HepG2 (cell line): Measurements from ENCODE around the gene PIK3C2B. TPM values are rescaled to one million over a fixed set of nuclear protein-coding genes. Genes with fewer than 3 reads are reported as not detected.

ENCODE experiments used
- ARHGAP35 ChIP-seq: sonication (generic); formaldehyde crosslinking; IDR thresholded peaks from 2 replicates; pipeline ENCODE4 v1.9.0; 2022; ENCODE audit warnings: mild to moderate bottlenecking, inconsistent platforms, moderate library complexity, missing genetic modification reagents, borderline replicate concordance
- CCDC6 ChIP-seq: sonication (generic); formaldehyde crosslinking; IDR thresholded peaks from 2 replicates; pipeline ENCODE4 v1.8.1; 2022; ENCODE audit warnings: mild to moderate bottlenecking, missing genetic modification reagents, moderate library complexity
- DNMT1 ChIP-seq: sonication (generic); formaldehyde crosslinking; IDR thresholded peaks from 2 replicates; pipeline ENCODE4 v1.5.1; 2020; ENCODE audit warnings: mild to moderate bottlenecking, missing genetic modification reagents
- HOXA5 ChIP-seq: sonication (generic); formaldehyde crosslinking; IDR thresholded peaks from 2 replicates; pipeline ENCODE4 v1.4.0; 2020; ENCODE audit warnings: missing genetic modification reagents
- KDM5A ChIP-seq: fragments of 200-600 bp; sonication (generic); IDR thresholded peaks from 2 replicates; pipeline ENCODE4 v1.7.0; 2018; ENCODE audit warnings: antibody characterized with exemption, mild to moderate bottlenecking, low read length, borderline replicate concordance
- MED8 ChIP-seq: sonication (generic); formaldehyde crosslinking; IDR thresholded peaks from 2 replicates; pipeline ENCODE4 v1.8.1; 2023; ENCODE audit warnings: mild to moderate bottlenecking, missing genetic modification reagents; ENCODE audit not compliant: insufficient replicate concordance
- ONECUT2 ChIP-seq: sonication (generic); formaldehyde crosslinking; IDR thresholded peaks from 2 replicates; pipeline ENCODE4 v1.4.0; 2020; ENCODE audit warnings: missing genetic modification reagents
- SNAI1 ChIP-seq: sonication (generic); formaldehyde crosslinking; IDR thresholded peaks from 2 replicates; pipeline ENCODE4 v1.5.0; 2020; ENCODE audit warnings: mild to moderate bottlenecking, missing genetic modification reagents, borderline replicate concordance
- SP5 ChIP-seq: IDR thresholded peaks from 2 replicates; pipeline ENCODE4 v1.6.1; 2016; ENCODE audit warnings: low read depth, borderline replicate concordance
- TARDBP ChIP-seq: sonication (generic); formaldehyde crosslinking; IDR thresholded peaks from 2 replicates; pipeline ENCODE4 v1.8.0; 2022; ENCODE audit warnings: mild to moderate bottlenecking, missing genetic modification reagents
- XRCC5 ChIP-seq: fragments of 200-400 bp; formaldehyde crosslinking; optimal IDR thresholded peaks from 2 replicates; pipeline ENCODE3; 2017; ENCODE audit warnings: mild to moderate bottlenecking, low read length
- ZKSCAN5 ChIP-seq: sonication (generic); formaldehyde crosslinking; IDR thresholded peaks from 2 replicates; pipeline ENCODE4 v1.5.1; 2020; ENCODE audit warnings: mild to moderate bottlenecking, missing genetic modification reagents
- ZNF12 ChIP-seq: sonication (generic); formaldehyde crosslinking; IDR thresholded peaks from 2 replicates; pipeline ENCODE4 v1.5.0; 2020; ENCODE audit warnings: missing genetic modification reagents
- ZNF124 ChIP-seq: sonication (generic); formaldehyde crosslinking; IDR thresholded peaks from 2 replicates; pipeline ENCODE4 v1.4.0; 2020; ENCODE audit warnings: missing genetic modification reagents
- ZNF337 ChIP-seq: sonication (generic); formaldehyde crosslinking; IDR thresholded peaks from 2 replicates; pipeline ENCODE4 v1.5.1; 2020; ENCODE audit warnings: missing genetic modification reagents, low read depth, mild to moderate bottlenecking, borderline replicate concordance
- ZNF430 ChIP-seq: sonication (generic); formaldehyde crosslinking; IDR thresholded peaks from 2 replicates; pipeline ENCODE4 v1.9.0; 2021; ENCODE audit warnings: mild to moderate bottlenecking, missing genetic modification reagents
- ZNF484 ChIP-seq: sonication (generic); formaldehyde crosslinking; IDR thresholded peaks from 2 replicates; pipeline ENCODE4 v1.5.1; 2020; ENCODE audit warnings: mild to moderate bottlenecking, low read depth, missing genetic modification reagents, borderline replicate concordance
- ZNF543 ChIP-seq: sonication (generic); formaldehyde crosslinking; IDR thresholded peaks from 2 replicates; pipeline ENCODE4 v1.4.0; 2020; ENCODE audit warnings: mild to moderate bottlenecking, missing genetic modification reagents
- ZNF547 ChIP-seq: sonication (generic); formaldehyde crosslinking; IDR thresholded peaks from 2 replicates; pipeline ENCODE4 v1.5.1; 2020; ENCODE audit warnings: mild to moderate bottlenecking, missing genetic modification reagents
- ZNF567 ChIP-seq: sonication (generic); formaldehyde crosslinking; IDR thresholded peaks from 2 replicates; pipeline ENCODE4 v1.8.1; 2023; ENCODE audit warnings: mild to moderate bottlenecking, missing genetic modification reagents, borderline replicate concordance
- ZNF616 ChIP-seq: sonication (generic); formaldehyde crosslinking; IDR thresholded peaks from 2 replicates; pipeline ENCODE4 v1.5.0; 2020; ENCODE audit warnings: low read depth, mild to moderate bottlenecking, missing genetic modification reagents
- polyA plus RNA-seq, 8 experiments: library from polyadenylated mRNA; depleted of rRNA in 3 of 8; stranded (reverse) in 7 of 8; unstranded in 1 of 8; fragments of >200 nt; fragmentation: Illumina TruSeq in 4 of 8; extraction: Trizol in 4 of 8; gene quantifications; 2 replicates each; pipeline versions ENCODE4 v1.2.1 to v1.2.3, GENCODE V29; 2011 to 2016; ENCODE audit warnings: low read depth in 4 of 8, missing spikeins in 1 of 8, mixed read lengths in 1 of 8; ENCODE audit not compliant: insufficient read depth in 1 of 8
- total RNA-seq, 5 experiments: library from RNA; depleted of rRNA; stranded (reverse); fragments of >200 nt; fragmentation: Illumina TruSeq; extraction: Trizol; gene quantifications; 2 replicates each; pipeline ENCODE4 v1.2.3, GENCODE V29; 2016; ENCODE audit warnings: low read depth in 1 of 5
- TF ChIP-seq, protein P1 (sequence below): sonication (generic); formaldehyde crosslinking; conservative IDR thresholded peaks from 2 replicates; pipeline ENCODE4 v1.4.0; 2020; ENCODE audit warnings: missing genetic modification reagents
- TF ChIP-seq, protein P2 (sequence below), 2 experiments: sonication (generic) in 1 of 2; formaldehyde crosslinking in 1 of 2; IDR thresholded peaks; 2 replicates each; pipeline versions ENCODE4 v1.4.0 to v1.6.1; 2016 to 2020; ENCODE audit warnings: borderline replicate concordance in 1 of 2, low read depth in 1 of 2, mild to moderate bottlenecking in 1 of 2, missing genetic modification reagents in 1 of 2
- TF ChIP-seq, protein P3 (sequence below): IDR thresholded peaks from 2 replicates; pipeline ENCODE4 v1.6.1; 2016

The PIK3C2B gene
- total and polyA plus RNA-seq, 2 of the 13 experiments (the other 11 are each of a cell fraction or from before 2014, with no cell fraction given): 3.4 to 4.5 TPM

DNA sequence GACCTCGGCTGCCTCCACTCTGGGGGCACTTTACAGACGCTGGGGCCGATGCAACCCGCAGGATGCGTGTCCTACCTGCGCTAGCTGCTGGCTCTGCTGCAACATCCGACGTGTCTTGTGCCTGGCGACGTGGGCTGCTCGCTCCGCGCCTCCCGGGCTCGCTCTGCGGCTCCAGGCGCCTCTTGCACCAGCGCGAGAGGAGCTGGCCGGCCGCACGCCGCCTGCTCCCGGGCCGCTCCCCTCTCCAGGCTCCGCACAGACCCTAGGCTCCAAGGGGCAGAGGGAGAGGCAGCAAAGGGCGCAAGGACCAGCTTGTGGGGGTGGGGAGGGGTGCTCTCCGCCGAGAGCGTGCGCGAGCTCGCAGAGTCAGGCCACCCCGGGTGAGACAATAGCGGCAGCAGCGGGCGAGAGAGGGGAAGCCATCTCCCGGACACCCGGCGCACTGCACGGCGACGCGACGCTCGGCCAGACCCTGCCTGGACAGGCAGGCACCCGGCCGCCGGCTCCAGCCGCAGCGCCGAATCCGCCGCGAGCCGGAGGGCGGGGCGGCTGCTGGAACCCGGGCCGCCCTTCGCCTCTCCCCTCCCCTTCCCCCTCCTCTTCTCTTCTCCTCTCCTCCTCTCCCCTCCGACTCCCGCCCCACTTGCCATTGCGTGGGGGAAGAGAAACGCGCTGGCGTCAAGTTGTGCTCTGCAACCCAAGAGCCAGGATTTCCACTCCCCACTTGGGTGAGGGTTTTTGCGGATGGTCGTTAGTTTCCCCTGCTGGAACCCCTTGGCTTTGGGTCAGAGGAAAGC lies at the start of gene PIK3C2B (continued):
- TF ChIP-seq HOXA5 (CRISPR knock-in tag): peak; percentile 46; the same call in 1 of the 2 replicates
- TF ChIP-seq, protein P1, sequence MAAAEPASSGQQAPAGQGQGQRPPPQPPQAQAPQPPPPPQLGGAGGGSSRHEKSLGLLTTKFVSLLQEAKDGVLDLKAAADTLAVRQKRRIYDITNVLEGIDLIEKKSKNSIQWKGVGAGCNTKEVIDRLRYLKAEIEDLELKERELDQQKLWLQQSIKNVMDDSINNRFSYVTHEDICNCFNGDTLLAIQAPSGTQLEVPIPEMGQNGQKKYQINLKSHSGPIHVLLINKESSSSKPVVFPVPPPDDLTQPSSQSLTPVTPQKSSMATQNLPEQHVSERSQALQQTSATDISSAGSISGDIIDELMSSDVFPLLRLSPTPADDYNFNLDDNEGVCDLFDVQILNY (CRISPR knock-in tag): no peak
- TF ChIP-seq, protein P2, sequence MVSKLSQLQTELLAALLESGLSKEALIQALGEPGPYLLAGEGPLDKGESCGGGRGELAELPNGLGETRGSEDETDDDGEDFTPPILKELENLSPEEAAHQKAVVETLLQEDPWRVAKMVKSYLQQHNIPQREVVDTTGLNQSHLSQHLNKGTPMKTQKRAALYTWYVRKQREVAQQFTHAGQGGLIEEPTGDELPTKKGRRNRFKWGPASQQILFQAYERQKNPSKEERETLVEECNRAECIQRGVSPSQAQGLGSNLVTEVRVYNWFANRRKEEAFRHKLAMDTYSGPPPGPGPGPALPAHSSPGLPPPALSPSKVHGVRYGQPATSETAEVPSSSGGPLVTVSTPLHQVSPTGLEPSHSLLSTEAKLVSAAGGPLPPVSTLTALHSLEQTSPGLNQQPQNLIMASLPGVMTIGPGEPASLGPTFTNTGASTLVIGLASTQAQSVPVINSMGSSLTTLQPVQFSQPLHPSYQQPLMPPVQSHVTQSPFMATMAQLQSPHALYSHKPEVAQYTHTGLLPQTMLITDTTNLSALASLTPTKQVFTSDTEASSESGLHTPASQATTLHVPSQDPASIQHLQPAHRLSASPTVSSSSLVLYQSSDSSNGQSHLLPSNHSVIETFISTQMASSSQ (IDR thresholded peaks at IDR 0.05; ENCODE audit: low read depth): no peak
- TF ChIP-seq, protein P2 (CRISPR knock-in tag; IDR thresholded peaks at IDR 0.05; ENCODE audit: borderline replicate concordance): peak; percentile 38; the same call in 1 of the 2 replicates
- TF ChIP-seq ZNF616 (CRISPR knock-in tag): 0 out of 2 replicates have a peak, but pooled peaks have one; percentile 41
- 0 out of 2 replicates have a peak, but pooled peaks have one; percentile 32 for TF ChIP-seq ZNF124 (CRISPR knock-in tag)
- TF ChIP-seq ZKSCAN5 (CRISPR knock-in tag): no peak
- peak; percentile 18; the same call in 1 of the 2 replicates for TF ChIP-seq SP5 (CRISPR knock-in tag)
- 0 out of 2 replicates have a peak, but pooled peaks have one; percentile 37 for TF ChIP-seq ZNF337 (CRISPR knock-in tag)
- TF ChIP-seq, protein P3, sequence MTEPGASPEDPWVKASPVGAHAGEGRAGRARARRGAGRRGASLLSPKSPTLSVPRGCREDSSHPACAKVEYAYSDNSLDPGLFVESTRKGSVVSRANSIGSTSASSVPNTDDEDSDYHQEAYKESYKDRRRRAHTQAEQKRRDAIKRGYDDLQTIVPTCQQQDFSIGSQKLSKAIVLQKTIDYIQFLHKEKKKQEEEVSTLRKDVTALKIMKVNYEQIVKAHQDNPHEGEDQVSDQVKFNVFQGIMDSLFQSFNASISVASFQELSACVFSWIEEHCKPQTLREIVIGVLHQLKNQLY (CRISPR knock-in tag): no peak
- peak; percentile 86; the same call in 1 of the 2 replicates for TF ChIP-seq ZNF547
- TF ChIP-seq TARDBP (CRISPR knock-in tag): 0 out of 2 replicates have a peak, but pooled peaks have one; percentile 34
- no peak for TF ChIP-seq ZNF430
- TF ChIP-seq ZNF567 (CRISPR knock-in tag): no peak
- no peak for TF ChIP-seq ZNF484
- TF ChIP-seq ZNF12: 0 out of 2 replicates have a peak, but pooled peaks have one; percentile 15
- TF ChIP-seq CCDC6 (CRISPR knock-in tag): peak; percentile 58; the same call in 1 of the 2 replicates
- TF ChIP-seq ZNF543 (CRISPR knock-in tag): 0 out of 2 replicates have a peak, but pooled peaks have one; percentile 27
- TF ChIP-seq XRCC5: peak; percentile 61
- TF ChIP-seq KDM5A: no peak; the same call in 1 of the 2 replicates
- 0 out of 2 replicates have a peak, but pooled peaks have one; percentile 27 for TF ChIP-seq SNAI1 (CRISPR knock-in tag)
- TF ChIP-seq MED8 (CRISPR knock-in tag): peak; percentile 69
- peak; percentile 86; the same call in 1 of the 2 replicates for TF ChIP-seq ARHGAP35 (CRISPR knock-in tag)
- no peak for TF ChIP-seq ONECUT2 (CRISPR knock-in tag)
- TF ChIP-seq DNMT1 (CRISPR knock-in tag): no peak
